Epidermal melanocyte (primary cell): Measurements from ENCODE around the gene SPRY1.

Source experiments
- DNase-seq: peaks from one replicate; pipeline ENCODE4 v3.0.0; 2011; ENCODE audit warnings: low spot score; ENCODE audit not compliant: insufficient read length

SPRY1 gene

DNA sequence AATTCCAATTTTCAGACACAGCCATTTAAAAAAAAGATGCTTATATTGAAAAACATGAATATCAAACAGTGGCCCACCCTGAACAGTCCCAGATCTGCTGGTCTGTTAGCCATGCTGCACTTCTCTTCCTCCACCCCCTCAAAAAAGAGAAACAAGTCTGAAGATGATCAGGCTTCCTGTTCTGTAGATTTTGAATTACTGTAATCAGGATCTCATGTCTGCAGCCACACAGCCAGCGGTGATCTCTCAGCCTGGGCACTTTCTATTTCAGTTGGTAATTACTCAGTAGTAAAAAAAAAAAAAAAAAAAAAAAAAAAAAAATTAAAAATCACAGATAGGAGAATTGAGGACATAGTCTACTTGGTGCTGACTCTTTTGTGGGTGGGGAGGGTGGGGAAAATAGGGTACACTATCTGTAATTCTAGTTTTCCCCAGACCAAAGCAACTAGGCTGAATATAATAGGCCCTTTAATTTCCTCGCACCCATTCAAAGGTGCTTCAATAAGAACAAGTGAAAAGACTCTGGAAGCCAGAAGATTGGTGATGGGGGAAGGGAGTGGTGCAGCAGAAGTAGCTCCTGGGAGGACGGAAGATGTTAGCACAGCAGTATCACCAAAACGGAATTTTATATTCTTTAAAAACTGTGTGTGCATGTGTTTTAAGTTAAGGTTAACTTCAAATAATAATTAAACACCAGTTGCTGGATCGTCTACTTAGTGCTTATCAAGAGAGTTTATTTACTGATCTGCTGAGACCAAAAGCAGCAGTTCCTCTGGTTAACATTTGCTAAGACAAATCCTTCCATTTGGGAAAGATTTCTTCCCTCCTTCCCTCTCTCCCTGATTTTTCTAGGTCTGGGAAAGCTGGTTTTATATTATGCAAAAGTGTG, 47.0 kb downstream of the SPRY1 start:
- DNase-seq, result no peak

DNA sequence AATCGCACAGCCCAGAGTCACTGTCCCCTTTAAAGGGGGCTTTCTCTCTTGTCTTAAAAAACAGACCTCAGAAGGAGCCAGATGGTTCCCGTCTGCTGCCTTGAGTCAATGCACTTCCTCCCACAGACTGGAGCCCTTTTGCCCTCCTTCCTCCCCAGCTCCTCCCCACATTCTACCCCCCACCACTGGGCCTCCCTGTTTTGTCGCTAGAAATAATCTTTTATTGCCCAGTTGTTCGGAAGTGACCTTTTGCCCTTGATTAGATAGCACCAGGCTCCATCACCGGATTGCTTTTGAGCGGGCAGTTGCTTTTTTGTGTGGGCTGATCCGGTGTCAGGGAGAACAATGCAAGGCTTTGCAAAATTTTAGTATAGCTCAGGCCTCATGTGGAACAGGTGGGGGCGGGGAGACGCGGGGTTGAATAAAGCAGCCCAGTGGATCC, 47.7 kb downstream of the SPRY1 start:
- no peak for DNase-seq

DNA sequence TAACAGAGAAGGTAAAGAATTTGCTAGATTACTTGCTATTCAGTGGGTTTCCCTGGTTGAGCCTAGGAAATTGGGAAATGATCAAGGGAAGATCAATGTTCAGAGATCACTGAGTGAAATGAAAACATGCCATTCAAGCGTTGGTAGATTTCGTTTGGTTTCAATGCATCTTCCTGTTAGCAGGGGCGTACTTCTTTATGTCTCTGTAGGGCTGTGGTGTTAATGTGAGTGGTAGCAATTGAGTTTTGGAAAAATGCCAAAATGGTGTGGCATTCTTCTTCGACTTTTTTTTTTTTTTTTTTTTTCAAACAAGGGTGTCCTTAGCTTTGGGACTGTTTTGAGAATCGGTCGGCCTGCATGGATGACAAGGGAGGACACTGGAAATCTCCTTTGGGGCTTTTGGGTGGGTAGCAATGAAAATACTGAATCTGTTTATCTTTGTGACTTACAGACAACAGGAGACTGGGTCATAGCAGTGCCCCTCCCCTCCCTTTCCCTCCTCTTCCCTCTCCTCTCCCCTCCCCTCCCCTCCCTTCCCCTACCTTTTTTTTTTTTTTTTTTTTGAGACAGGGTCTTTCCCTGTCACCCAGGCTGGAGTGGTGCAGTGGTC, 50.4 kb downstream of the SPRY1 start:
- DNase-seq, result no peak

DNA sequence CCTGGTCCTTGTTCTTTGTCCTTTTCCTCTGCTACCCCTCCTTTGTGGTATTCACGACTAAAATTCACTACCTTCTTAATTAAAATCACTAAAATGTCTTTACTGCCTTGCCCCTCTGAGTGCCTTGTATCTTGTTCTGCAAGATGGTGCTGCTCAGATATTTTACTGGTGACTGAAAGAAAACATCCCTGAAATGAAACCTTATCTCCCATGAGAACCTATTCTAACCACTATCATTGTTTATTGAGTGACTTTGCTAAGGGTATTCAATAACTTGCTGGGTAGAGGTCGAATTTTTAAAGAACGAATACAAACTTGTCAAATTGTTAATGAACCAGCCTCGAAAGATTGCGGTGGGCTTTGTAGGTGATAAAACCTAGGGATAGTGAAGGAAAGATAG, 52.8 kb downstream of the SPRY1 start:
- DNase-seq, result no peak

DNA sequence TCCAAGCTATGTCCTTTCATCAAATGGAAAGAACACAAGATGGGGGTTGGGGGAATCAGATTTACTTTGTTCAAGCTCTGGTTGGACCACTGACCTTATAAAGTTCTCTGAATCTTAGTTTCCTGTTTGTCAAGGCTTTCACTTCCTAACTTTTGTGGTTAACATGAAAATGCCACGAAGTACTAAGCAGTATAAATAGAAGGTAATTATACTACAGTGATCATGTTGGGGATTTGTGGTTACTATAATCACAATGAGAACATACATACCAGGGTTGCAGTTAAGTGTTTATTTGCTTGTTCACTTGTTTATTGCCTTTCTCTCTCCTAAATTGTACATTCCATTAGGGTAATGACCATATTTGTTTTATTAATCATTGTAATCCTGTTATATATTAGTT, 53.2 kb downstream of the SPRY1 start:
- no peak for DNase-seq

DNA sequence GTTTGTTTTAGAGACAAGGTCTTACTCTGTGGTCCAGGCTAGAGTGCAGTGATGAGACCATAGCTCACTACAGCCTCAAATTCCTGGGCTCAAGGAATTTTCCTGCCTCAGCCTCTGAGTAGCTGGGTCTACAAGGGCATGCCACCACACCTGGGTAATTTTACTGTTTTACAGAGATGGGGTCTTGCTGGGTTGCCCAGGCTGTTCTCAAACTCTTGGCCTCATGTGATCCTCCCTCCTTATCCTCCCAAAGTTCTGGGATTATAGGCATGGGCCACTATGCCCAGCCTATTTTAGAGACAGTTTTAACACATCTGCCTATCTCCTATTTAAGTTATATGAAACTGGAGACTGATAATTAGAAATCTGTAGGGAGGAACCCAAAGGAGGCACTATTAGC, 53.8 kb downstream of the SPRY1 start:
- no peak for DNase-seq

DNA sequence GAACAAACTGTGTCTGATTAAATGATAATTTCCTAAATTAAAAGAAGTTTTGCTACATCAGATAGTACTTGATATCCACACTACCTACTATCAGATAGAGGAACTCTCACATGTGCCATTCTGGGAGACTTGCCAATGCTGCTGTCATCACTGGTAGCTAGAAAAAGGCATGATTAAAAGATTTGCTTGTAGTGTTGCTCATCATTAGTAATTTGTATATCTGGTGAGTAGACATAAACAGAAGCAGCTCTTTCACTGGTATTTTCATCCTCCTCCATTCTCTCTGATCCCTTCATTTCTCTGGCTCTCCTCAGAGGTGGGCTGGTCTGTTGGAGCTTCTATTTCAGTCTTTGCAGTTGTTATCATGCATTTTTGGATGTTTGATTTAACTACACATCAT, 56.0 kb downstream of the SPRY1 start:
- peak; percentile 25 for DNase-seq

DNA sequence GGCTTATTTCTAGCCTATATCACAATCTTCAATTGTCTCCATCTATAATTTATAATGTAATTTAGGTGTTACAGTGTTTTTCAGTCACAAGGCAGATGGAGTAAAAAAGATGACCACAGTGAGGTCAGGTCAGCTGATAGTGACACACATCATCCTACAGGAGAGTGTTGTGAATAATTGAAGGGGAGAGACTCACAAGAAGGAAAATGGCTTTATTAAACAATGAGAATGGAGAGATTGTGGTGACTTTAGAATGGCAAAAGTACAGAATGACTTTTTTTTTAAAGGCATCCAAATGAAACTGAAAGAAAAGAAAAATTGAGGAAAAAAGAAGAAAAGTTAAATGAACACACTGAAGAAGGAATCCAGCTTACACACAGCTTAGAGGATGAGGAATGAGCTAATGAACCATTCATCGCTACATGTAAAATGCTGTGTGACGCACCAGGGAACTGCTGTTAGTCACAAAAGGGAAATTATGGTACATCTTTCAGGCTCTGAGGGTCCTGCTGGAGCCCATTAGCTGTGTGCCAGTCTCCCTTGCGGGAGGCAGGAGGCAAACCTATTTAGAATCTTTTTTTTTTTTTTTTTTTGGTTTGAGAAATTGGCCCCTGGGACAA, 56.6 kb downstream of the SPRY1 start:
- DNase-seq, result no peak
